ENCODE measurements around the gene CYBA. TPM values are rescaled to one million over a fixed set of nuclear protein-coding genes. Genes with fewer than 3 reads are reported as not detected.

CYBA gene
- 51.4 and 51.8 TPM in 2 replicates for total RNA-seq
- long read RNA-seq, partial matches to known transcripts = 1 of 2 reads
- long read RNA-seq, other reads (novel, unspliced or antisense) = 1 of 2 reads

DNA sequence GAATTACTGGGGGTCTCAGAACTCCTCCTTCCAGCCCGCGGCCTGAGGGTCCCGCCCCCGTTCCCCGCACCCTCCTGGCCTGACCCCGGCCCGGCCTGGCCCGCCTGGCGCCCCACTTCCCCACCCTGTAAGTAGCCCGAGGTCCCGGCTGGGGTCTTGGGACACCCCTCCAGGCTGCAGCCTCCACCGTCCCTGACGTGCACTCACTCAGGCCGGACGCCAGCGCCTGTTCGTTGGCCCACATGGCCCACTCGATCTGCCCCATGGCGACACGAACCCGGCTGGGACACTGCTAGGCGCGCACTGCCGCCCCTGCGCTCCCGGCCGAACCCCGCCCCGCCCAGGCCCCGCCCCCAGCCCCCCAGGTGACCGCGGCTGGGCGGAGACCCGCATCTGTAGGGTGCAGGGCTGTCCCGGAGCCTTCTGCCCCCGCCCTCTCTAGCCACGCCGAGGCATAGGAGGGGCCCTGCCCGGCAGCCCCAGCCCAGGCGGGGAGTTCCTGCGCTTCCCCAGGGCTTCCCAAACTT is at the start of gene CYBA:
Gene CYBA (minus strand): TSS at position 305 of the 527 bp plus-strand sequence. CDS start 40 bp downstream, at position 265.
- Mint-ChIP-seq H3K9me3 (ENCODE audit: unreplicated experiment) (no peaks in the 10 kb centered on the region), H3K4me3 (ENCODE audit: unreplicated experiment) (peak within 1 kb of the TSS; percentile 74), H3K4me1 (ENCODE audit: unreplicated experiment) (peaks cover 15% of the 10 kb centered on the region), H3K27me3 (ENCODE audit: unreplicated experiment) (no peaks in the 10 kb centered on the region), H3K36me3 (ENCODE audit: unreplicated experiment) (peaks cover 7% of the 10 kb centered on the region), H3K27ac (ENCODE audit: unreplicated experiment) (peak within 1 kb of the TSS; percentile 63)
- TF ChIP-seq, protein P1, sequence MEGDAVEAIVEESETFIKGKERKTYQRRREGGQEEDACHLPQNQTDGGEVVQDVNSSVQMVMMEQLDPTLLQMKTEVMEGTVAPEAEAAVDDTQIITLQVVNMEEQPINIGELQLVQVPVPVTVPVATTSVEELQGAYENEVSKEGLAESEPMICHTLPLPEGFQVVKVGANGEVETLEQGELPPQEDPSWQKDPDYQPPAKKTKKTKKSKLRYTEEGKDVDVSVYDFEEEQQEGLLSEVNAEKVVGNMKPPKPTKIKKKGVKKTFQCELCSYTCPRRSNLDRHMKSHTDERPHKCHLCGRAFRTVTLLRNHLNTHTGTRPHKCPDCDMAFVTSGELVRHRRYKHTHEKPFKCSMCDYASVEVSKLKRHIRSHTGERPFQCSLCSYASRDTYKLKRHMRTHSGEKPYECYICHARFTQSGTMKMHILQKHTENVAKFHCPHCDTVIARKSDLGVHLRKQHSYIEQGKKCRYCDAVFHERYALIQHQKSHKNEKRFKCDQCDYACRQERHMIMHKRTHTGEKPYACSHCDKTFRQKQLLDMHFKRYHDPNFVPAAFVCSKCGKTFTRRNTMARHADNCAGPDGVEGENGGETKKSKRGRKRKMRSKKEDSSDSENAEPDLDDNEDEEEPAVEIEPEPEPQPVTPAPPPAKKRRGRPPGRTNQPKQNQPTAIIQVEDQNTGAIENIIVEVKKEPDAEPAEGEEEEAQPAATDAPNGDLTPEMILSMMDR (IDR thresholded peaks at IDR 0.05) = no peak
- DNase-seq (ENCODE audit: extremely low spot score, unreplicated experiment) = no peak

GRCh38 chr16:88700322-88700635 is 49.4 kb upstream of the CYBA start:
- Mint-ChIP-seq H3K4me3 (ENCODE audit: unreplicated experiment) (no peak overlapping the region), H3K27me3 (ENCODE audit: unreplicated experiment) (no peaks in the 10 kb centered on the region), H3K9me3 (ENCODE audit: unreplicated experiment) (no peaks in the 10 kb centered on the region), H3K4me1 (ENCODE audit: unreplicated experiment) (peaks cover 21% of the 10 kb centered on the region), H3K27ac (ENCODE audit: unreplicated experiment) (no peak overlapping the region), H3K36me3 (ENCODE audit: unreplicated experiment) (peaks cover 4% of the 10 kb centered on the region)
- TF ChIP-seq, protein P1 (IDR thresholded peaks at IDR 0.05) = no peak
- DNase-seq (ENCODE audit: extremely low spot score, unreplicated experiment) = no peak

DNA sequence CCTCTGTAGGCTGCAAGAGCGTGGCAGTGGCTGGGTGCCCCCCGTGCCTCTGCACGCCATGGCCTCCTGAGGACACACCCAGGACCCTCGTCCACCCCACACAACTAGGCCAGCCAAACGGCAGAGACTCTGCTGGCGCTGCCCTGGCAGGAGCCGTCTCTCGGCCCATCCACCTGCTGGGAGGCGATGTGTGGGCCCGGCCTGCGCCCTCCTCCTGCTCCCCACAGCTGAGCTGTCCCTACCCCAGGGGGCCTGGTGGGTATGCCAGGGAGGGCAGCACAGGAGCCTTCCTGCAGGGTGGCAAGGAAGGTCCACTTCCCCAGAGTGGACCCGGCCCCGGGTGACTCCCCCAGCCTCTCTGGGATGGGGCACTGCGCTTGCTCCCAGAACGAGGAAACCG is 48.3 kb upstream of the CYBA start:
- DNase-seq (ENCODE audit: extremely low spot score, unreplicated experiment) = no peak
- H3K27ac Mint-ChIP-seq (ENCODE audit: unreplicated experiment) = no peak overlapping the region
- no peaks in the 10 kb centered on the region for H3K27me3 Mint-ChIP-seq (ENCODE audit: unreplicated experiment)
- no peak overlapping the region for H3K4me3 Mint-ChIP-seq (ENCODE audit: unreplicated experiment)
- peaks cover 15% of the 10 kb centered on the region for H3K4me1 Mint-ChIP-seq (ENCODE audit: unreplicated experiment)
- H3K36me3 Mint-ChIP-seq (ENCODE audit: unreplicated experiment) = peaks cover 4% of the 10 kb centered on the region
- TF ChIP-seq, protein P1 (IDR thresholded peaks at IDR 0.05) = no peak
- H3K9me3 Mint-ChIP-seq (ENCODE audit: unreplicated experiment) = no peaks in the 10 kb centered on the region

- Mint-ChIP-seq H3K4me3 (ENCODE audit: unreplicated experiment) (no peak overlapping the region), H3K4me1 (ENCODE audit: unreplicated experiment) (peaks cover 11% of the 10 kb centered on the region), H3K9me3 (ENCODE audit: unreplicated experiment) (no peaks in the 10 kb centered on the region), H3K36me3 (ENCODE audit: unreplicated experiment) (peaks cover 4% of the 10 kb centered on the region), H3K27ac (ENCODE audit: unreplicated experiment) (no peak overlapping the region), H3K27me3 (ENCODE audit: unreplicated experiment) (no peaks in the 10 kb centered on the region)
- TF ChIP-seq, protein P1 (IDR thresholded peaks at IDR 0.05) = no peak
- DNase-seq (ENCODE audit: extremely low spot score, unreplicated experiment) = no peak
Observed at GRCh38 chr16:88698646-88699045, 47.8 kb upstream of the CYBA start.

DNA sequence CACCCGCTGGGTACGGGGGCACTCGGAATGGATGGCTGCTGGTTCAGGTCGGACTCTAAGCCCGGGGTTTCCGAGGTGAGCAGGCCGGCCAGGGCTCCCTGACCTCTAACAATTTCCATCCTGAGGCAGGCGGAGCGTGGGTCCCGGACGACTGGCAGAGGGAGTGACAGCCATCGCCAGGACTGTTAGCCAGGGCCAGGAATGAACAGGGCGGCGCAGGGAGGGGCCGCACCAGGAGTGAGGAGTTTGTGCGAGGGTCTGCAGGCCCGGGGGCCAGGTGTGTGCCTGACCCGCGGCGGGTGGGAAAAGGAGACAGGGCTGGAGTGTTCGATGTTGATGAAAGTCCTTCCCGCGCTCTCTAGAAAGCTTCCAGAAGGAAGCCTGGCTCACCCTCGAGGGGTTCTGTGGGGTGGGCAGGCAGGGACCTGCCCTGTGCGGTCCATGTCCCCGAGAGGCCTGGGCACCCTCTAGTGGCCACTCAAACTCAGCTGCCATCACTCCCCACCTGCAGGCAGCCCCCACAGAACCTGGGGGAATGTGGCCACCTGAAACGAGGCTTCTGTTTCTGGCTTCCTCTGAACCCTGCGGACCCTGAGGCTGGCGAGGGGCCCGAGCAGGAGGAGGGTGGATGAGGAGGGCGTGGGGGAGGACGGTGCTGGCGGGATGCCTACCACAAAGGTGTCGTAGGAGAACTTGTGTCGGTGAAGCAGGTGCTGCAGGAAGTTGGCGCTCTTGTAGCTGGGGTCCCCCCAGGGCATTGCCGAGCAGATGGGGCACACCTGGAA is 47.2 kb upstream of the CYBA start:
- H3K4me3 Mint-ChIP-seq (ENCODE audit: unreplicated experiment) = no peak overlapping the region
- H3K9me3 Mint-ChIP-seq (ENCODE audit: unreplicated experiment) = no peaks in the 10 kb centered on the region
- peaks cover 4% of the 10 kb centered on the region for H3K36me3 Mint-ChIP-seq (ENCODE audit: unreplicated experiment)
- H3K27me3 Mint-ChIP-seq (ENCODE audit: unreplicated experiment) = no peaks in the 10 kb centered on the region
- no peak for DNase-seq (ENCODE audit: extremely low spot score, unreplicated experiment)
- TF ChIP-seq, protein P1 (IDR thresholded peaks at IDR 0.05) = peak; percentile 29
- H3K4me1 Mint-ChIP-seq (ENCODE audit: unreplicated experiment) = peaks cover 9% of the 10 kb centered on the region
- no peak overlapping the region for H3K27ac Mint-ChIP-seq (ENCODE audit: unreplicated experiment)

All from osteocyte (in vitro differentiated cells).